ENCODE measurements around the gene PHYH.
"Not testable (repeated sequence)": the region's sequence is repeated elsewhere in the genome, so short reads cannot be mapped to it uniquely, and the experiment has no call there.

Gene PHYH

DNA sequence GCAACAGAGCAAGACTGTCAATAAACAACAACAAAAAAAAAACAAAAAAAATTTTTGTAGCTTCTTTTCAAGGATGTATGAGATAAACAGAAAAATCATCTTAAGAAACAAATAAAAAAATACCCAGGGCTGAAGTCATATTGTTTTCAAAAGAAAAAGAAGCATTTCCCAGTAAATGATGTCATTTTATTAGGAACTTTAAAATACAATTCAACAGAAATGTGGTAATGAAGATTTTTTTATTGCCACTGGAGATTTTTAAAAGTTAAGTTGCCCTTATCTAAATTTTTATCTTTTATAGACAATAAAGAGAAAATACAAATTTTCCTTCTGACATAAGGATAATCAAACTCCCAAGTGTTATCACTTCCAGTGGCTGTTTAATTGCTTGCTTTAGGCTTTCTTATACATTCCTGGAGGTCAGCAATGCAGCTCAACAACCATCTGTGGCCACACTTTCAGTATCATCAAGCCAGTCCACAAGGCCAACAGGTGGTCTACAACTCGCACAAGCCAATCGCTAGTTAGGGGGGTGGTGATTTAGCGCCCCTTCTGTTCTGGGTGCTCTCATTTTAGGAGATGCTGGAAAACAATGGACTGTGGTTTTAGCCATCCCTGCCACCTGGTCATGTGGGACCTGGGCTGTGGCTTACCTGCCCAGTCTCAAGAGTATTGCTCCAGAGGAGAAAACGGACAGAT is 37.4 kb upstream of the PHYH start:
- Histone ChIP-seq H3K79me1 (ENCODE audit: low read length) (peaks cover 17% of the 10 kb centered on the region), H3K79me2 (ENCODE audit: control insufficient read depth, insufficient read depth, low read length) (peaks cover 51% of the 10 kb centered on the region), H2BK5ac (ENCODE audit: low read length) (no peak overlapping the region), H3K4me3 (ENCODE audit: low read length) (no peak overlapping the region), H4K5ac (ENCODE audit: low read length) (no peak overlapping the region), H4K8ac (ENCODE audit: low read depth, low read length) (no peak overlapping the region), H3K36me3 (ENCODE audit: control insufficient read depth, insufficient read depth, low read length) (peaks cover 2% of the 10 kb centered on the region), H3K18ac (ENCODE audit: low read length) (no peak overlapping the region), H2BK15ac (replicated peaks; ENCODE audit: low read depth) (no peak overlapping the region), H3K4ac (ENCODE audit: low read depth, low read length) (no peak overlapping the region), H3K27me3 (ENCODE audit: insufficient read depth, low read length, poor library complexity) (no peaks in the 10 kb centered on the region), H3K9ac (ENCODE audit: low read length) (no peak overlapping the region), H2BK120ac (ENCODE audit: low read depth, low read length) (no peak overlapping the region), H3K23ac (ENCODE audit: low read length) (no peak overlapping the region), H3K27ac (ENCODE audit: low read depth, low read length) (no peak overlapping the region), H3K4me2 (ENCODE audit: low read length) (no peak overlapping the region), H3K56ac (ENCODE audit: low read length) (no peak overlapping the region), H2AK5ac (ENCODE audit: low read length) (no peak overlapping the region), H3K4me1 (ENCODE audit: control insufficient read depth, low read depth, low read length) (no peaks in the 10 kb centered on the region)
- no peak for DNase-seq
- WGBS (ENCODE audit: extremely low coverage, insufficient coverage, low lambda C conversion rate) = no CpG with 5 or more reads among the region's 4 CpGs

DNA sequence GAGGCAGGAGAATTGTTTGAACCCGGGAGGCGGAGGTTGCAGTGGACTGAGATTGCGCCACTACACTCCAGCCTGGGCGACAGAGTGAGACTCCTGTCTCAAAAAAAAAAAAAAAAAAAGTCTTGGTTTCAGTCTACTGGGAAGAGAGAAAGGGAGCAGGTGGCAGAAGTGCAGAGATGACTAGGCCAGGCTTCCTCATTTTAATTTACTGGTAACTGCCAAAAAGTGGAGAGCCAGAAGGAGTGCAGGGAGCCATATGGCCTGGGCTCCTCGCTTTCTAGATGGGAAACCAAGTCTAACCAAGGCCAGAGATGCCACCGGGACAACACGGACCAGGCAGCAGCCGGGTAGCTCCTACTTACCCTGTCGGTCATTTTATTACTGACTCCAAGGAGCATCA is 36.0 kb upstream of the PHYH start:
- H3K4me2 ChIP-seq (ENCODE audit: low read length) = no peak overlapping the region
- peak overlapping the region; percentile 45 for H3K23ac ChIP-seq (ENCODE audit: low read length)
- no peak overlapping the region for H2BK15ac ChIP-seq (replicated peaks; ENCODE audit: low read depth)
- no peak overlapping the region for H2BK5ac ChIP-seq (ENCODE audit: low read length)
- no peak overlapping the region for H2BK120ac ChIP-seq (ENCODE audit: low read depth, low read length)
- no peak for DNase-seq
- peaks cover 10% of the 10 kb centered on the region for H3K36me3 ChIP-seq (ENCODE audit: control insufficient read depth, insufficient read depth, low read length)
- H3K18ac ChIP-seq (ENCODE audit: low read length) = no peak overlapping the region
- H3K79me2 ChIP-seq (ENCODE audit: control insufficient read depth, insufficient read depth, low read length) = peaks cover 48% of the 10 kb centered on the region
- H2AK5ac ChIP-seq (ENCODE audit: low read length) = no peak overlapping the region
- H3K56ac ChIP-seq (ENCODE audit: low read length) = no peak overlapping the region
- H3K27ac ChIP-seq (ENCODE audit: low read depth, low read length) = no peak overlapping the region
- H3K9ac ChIP-seq (ENCODE audit: low read length) = no peak overlapping the region
- no CpG with 5 or more reads among the region's 9 CpGs for WGBS (ENCODE audit: extremely low coverage, insufficient coverage, low lambda C conversion rate)
- H3K4me3 ChIP-seq (ENCODE audit: low read length) = no peak overlapping the region
- peaks cover 19% of the 10 kb centered on the region for H3K79me1 ChIP-seq (ENCODE audit: low read length)
- no peak overlapping the region for H4K5ac ChIP-seq (ENCODE audit: low read length)
- H3K27me3 ChIP-seq (ENCODE audit: insufficient read depth, low read length, poor library complexity) = no peaks in the 10 kb centered on the region
- H3K4me1 ChIP-seq (ENCODE audit: control insufficient read depth, low read depth, low read length) = no peaks in the 10 kb centered on the region
- no peak overlapping the region for H4K8ac ChIP-seq (ENCODE audit: low read depth, low read length)
- no peak overlapping the region for H3K4ac ChIP-seq (ENCODE audit: low read depth, low read length)

DNA sequence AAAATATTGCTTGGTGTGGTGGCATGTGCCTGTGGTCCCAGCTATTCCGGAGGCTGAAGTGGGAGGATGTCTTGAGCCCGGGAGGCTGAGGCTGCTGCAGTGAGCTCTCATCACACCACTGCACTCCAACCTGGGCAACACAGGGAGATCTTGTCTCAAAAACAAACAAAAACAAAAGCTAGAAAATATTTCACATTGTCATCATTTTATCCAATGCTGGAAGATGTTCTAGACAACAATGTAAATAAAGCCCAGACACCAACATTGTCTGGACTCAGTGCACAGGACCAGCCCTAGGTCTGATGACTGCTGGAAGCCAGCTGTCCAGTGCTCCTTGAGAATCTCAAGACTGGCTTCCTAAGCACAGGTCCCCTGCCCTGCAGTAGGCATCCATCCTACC is 34.7 kb upstream of the PHYH start:
- DNase-seq = no peak
- no peak overlapping the region for H3K23ac ChIP-seq (ENCODE audit: low read length)
- no peak overlapping the region for H3K4me2 ChIP-seq (ENCODE audit: low read length)
- H2BK5ac ChIP-seq (ENCODE audit: low read length) = no peak overlapping the region
- H2BK120ac ChIP-seq (ENCODE audit: low read depth, low read length) = no peak overlapping the region
- H3K18ac ChIP-seq (ENCODE audit: low read length) = no peak overlapping the region
- no CpG with 5 or more reads among the region's 2 CpGs for WGBS (ENCODE audit: extremely low coverage, insufficient coverage, low lambda C conversion rate)
- no peaks in the 10 kb centered on the region for H3K27me3 ChIP-seq (ENCODE audit: insufficient read depth, low read length, poor library complexity)
- peaks cover 19% of the 10 kb centered on the region for H3K79me1 ChIP-seq (ENCODE audit: low read length)
- no peak overlapping the region for H3K9ac ChIP-seq (ENCODE audit: low read length)
- H2BK15ac ChIP-seq (replicated peaks; ENCODE audit: low read depth) = no peak overlapping the region
- no peak overlapping the region for H4K8ac ChIP-seq (ENCODE audit: low read depth, low read length)
- no peaks in the 10 kb centered on the region for H3K4me1 ChIP-seq (ENCODE audit: control insufficient read depth, low read depth, low read length)
- no peak overlapping the region for H4K5ac ChIP-seq (ENCODE audit: low read length)
- no peak overlapping the region for H3K4me3 ChIP-seq (ENCODE audit: low read length)
- no peak overlapping the region for H3K4ac ChIP-seq (ENCODE audit: low read depth, low read length)
- peaks cover 37% of the 10 kb centered on the region for H3K79me2 ChIP-seq (ENCODE audit: control insufficient read depth, insufficient read depth, low read length)
- no peak overlapping the region for H2AK5ac ChIP-seq (ENCODE audit: low read length)
- no peak overlapping the region for H3K27ac ChIP-seq (ENCODE audit: low read depth, low read length)
- H3K56ac ChIP-seq (ENCODE audit: low read length) = no peak overlapping the region
- peaks cover 12% of the 10 kb centered on the region for H3K36me3 ChIP-seq (ENCODE audit: control insufficient read depth, insufficient read depth, low read length)

DNA sequence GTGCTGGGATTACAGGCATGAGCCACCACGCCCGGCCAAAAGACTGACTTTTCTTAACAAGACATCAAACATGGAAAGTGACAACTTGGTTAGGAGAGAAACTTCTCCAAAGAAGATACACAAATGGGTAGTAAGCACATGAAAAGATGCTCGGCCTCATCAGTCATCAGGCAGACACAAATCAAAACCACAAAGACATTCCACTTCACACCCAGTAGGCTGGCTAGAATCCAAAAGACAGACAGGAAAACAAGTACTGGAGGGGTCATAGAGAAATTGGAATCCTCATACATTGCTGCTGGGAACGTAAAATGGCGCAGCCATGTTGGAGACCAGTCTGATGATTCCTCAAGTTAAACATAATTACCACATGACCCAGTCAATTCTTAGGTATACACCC is 31.8 kb upstream of the PHYH start:
- Histone ChIP-seq H2BK15ac (replicated peaks; ENCODE audit: low read depth) (no peak overlapping the region), H3K79me2 (ENCODE audit: control insufficient read depth, insufficient read depth, low read length) (peaks cover 17% of the 10 kb centered on the region), H3K4ac (ENCODE audit: low read depth, low read length) (no peak overlapping the region), H3K27me3 (ENCODE audit: insufficient read depth, low read length, poor library complexity) (no peaks in the 10 kb centered on the region), H3K9ac (ENCODE audit: low read length) (no peak overlapping the region), H3K56ac (ENCODE audit: low read length) (no peak overlapping the region), H3K4me1 (ENCODE audit: control insufficient read depth, low read depth, low read length) (no peaks in the 10 kb centered on the region), H3K36me3 (ENCODE audit: control insufficient read depth, insufficient read depth, low read length) (peaks cover 17% of the 10 kb centered on the region), H3K4me3 (ENCODE audit: low read length) (no peak overlapping the region), H3K27ac (ENCODE audit: low read depth, low read length) (no peak overlapping the region), H3K79me1 (ENCODE audit: low read length) (peaks cover 7% of the 10 kb centered on the region), H3K23ac (ENCODE audit: low read length) (no peak overlapping the region), H3K18ac (ENCODE audit: low read length) (no peak overlapping the region), H4K5ac (ENCODE audit: low read length) (no peak overlapping the region), H2BK120ac (ENCODE audit: low read depth, low read length) (no peak overlapping the region), H2AK5ac (ENCODE audit: low read length) (no peak overlapping the region), H4K8ac (ENCODE audit: low read depth, low read length) (no peak overlapping the region), H3K4me2 (ENCODE audit: low read length) (no peak overlapping the region), H2BK5ac (ENCODE audit: low read length) (no peak overlapping the region)
- DNase-seq = no peak
- WGBS (ENCODE audit: extremely low coverage, insufficient coverage, low lambda C conversion rate) = no CpG with 5 or more reads among the region's 5 CpGs

DNA sequence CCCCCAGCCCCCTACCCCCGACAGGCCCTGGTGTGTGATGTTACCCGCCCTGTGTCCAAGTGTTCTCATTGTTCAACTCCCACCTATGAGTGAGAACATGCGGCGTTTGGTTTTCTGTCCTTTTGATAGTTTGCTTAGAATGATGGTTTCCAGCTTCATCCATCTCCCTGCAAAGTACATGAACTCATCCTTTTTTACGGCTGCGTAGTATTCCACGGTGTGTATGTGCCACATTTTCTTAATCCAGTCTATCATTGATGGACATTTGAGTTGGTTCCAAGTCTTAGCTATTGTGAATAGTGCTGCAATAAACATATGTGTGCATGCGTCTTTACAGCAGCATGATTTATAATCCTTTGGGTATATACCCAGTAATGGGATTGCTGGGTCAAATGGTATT is 31.1 kb upstream of the PHYH start:
- no CpG with 5 or more reads among the region's 8 CpGs for WGBS (ENCODE audit: extremely low coverage, insufficient coverage, low lambda C conversion rate)
- H3K4me1 ChIP-seq (ENCODE audit: control insufficient read depth, low read depth, low read length); H2AK5ac ChIP-seq (ENCODE audit: low read length); H3K4ac ChIP-seq (ENCODE audit: low read depth, low read length); H3K56ac ChIP-seq (ENCODE audit: low read length); H3K27ac ChIP-seq (ENCODE audit: low read depth, low read length); H4K8ac ChIP-seq (ENCODE audit: low read depth, low read length); H3K18ac ChIP-seq (ENCODE audit: low read length); H3K79me1 ChIP-seq (ENCODE audit: low read length); H3K4me3 ChIP-seq (ENCODE audit: low read length); H2BK120ac ChIP-seq (ENCODE audit: low read depth, low read length); H3K4me2 ChIP-seq (ENCODE audit: low read length); H3K27me3 ChIP-seq (ENCODE audit: insufficient read depth, low read length, poor library complexity); H2BK15ac ChIP-seq (replicated peaks; ENCODE audit: low read depth); H2BK5ac ChIP-seq (ENCODE audit: low read length); H4K5ac ChIP-seq (ENCODE audit: low read length); H3K23ac ChIP-seq (ENCODE audit: low read length); DNase-seq; H3K9ac ChIP-seq (ENCODE audit: low read length): not testable (repeated sequence)
- H3K79me2 ChIP-seq (ENCODE audit: control insufficient read depth, insufficient read depth, low read length) = peaks cover 11% of the 10 kb centered on the region
- H3K36me3 ChIP-seq (ENCODE audit: control insufficient read depth, insufficient read depth, low read length) = peaks cover 15% of the 10 kb centered on the region

DNA sequence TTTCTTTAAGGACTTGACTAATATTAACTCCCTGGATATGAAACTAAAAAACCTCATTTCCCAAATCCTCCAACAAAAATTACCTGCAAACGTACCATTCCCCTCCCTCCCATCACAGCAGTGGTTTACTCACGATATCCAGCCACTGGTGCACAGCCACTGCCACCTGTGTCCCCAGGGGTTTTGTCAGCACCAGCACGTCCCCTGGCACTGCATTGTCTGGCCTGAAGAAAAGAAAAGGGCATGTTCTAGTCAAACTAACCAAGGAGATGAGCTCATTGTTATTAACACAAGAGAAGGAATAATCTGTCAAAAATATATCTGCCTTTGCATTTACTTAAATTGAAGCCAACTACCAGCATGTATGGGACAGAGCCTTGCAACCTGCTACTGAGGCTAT is 29.7 kb upstream of the PHYH start:
- Histone ChIP-seq H3K79me2 (ENCODE audit: control insufficient read depth, insufficient read depth, low read length) (peaks cover 6% of the 10 kb centered on the region), H3K4ac (ENCODE audit: low read depth, low read length) (no peak overlapping the region), H2BK5ac (ENCODE audit: low read length) (no peak overlapping the region), H3K36me3 (ENCODE audit: control insufficient read depth, insufficient read depth, low read length) (peaks cover 18% of the 10 kb centered on the region), H2BK15ac (replicated peaks; ENCODE audit: low read depth) (no peak overlapping the region), H2BK120ac (ENCODE audit: low read depth, low read length) (no peak overlapping the region), H3K4me3 (ENCODE audit: low read length) (no peak overlapping the region), H3K27me3 (ENCODE audit: insufficient read depth, low read length, poor library complexity) (no peaks in the 10 kb centered on the region), H3K56ac (ENCODE audit: low read length) (no peak overlapping the region), H3K18ac (ENCODE audit: low read length) (no peak overlapping the region), H3K9ac (ENCODE audit: low read length) (no peak overlapping the region), H3K4me2 (ENCODE audit: low read length) (no peak overlapping the region), H4K5ac (ENCODE audit: low read length) (no peak overlapping the region), H4K8ac (ENCODE audit: low read depth, low read length) (no peak overlapping the region), H3K79me1 (ENCODE audit: low read length) (peaks cover 4% of the 10 kb centered on the region), H2AK5ac (ENCODE audit: low read length) (no peak overlapping the region), H3K4me1 (ENCODE audit: control insufficient read depth, low read depth, low read length) (no peaks in the 10 kb centered on the region), H3K23ac (ENCODE audit: low read length) (no peak overlapping the region), H3K27ac (ENCODE audit: low read depth, low read length) (no peak overlapping the region)
- WGBS (ENCODE audit: extremely low coverage, insufficient coverage, low lambda C conversion rate) = 100% methylated on average over 1 of the region's 3 CpGs
- DNase-seq = no peak

Data from mesendoderm (in vitro differentiated cells).